PC-3 (cell line): ENCODE data around the gene SPRR1A. TPM values are rescaled to one million over a fixed set of nuclear protein-coding genes. Genes with fewer than 3 reads are reported as not detected.

Source experiments
- ATAC-seq: fragments of 200-7000 bp; cut with Tn5 transposase; 2 replicates; pipeline ENCODE4 v1.9.1; 2020; ENCODE audit warnings: mild to moderate bottlenecking, moderate library complexity
- BruUV-seq: library from RNA; stranded (reverse); fragments of 400-500 nt; replicated peaks from 2 replicates; lab custom pipeline; 2021; lab: Mats Ljungman, UMichigan
- CTCF ChIA-PET: fragments of 300-600 bp; sonication (Branson Sonifier 250); formaldehyde crosslinking; loops from one replicate; lab custom pipeline; 2022; ENCODE audit warnings: antibody characterized with exemption; lab: Charles Lee
- POLR2A ChIA-PET: fragments of 300-600 bp; sonication (Branson Sonifier 250); formaldehyde crosslinking; loops from one replicate; lab custom pipeline; 2022; ENCODE audit warnings: antibody characterized with exemption; ENCODE audit not compliant: unreplicated experiment; lab: Charles Lee
- DNase-seq: peaks from one replicate; pipeline ENCODE4 v3.0.0-alpha.2; 2015
- H2AFZ ChIP-seq: fragments of 300-600 bp; sonication (generic); 2 replicates; pipeline ENCODE4 v1.6.0; 2016; ENCODE audit warnings: antibody characterized with exemption, low read length
- H3F3A ChIP-seq: fragments of 300-600 bp; sonication (generic); one replicate; pipeline ENCODE4 v1.6.0; 2017; ENCODE audit warnings: antibody characterized with exemption, low read length, control low read depth, mild to moderate bottlenecking; ENCODE audit not compliant: unreplicated experiment
- H3K27ac ChIP-seq: fragments of 300-600 bp; sonication (generic); 2 replicates; pipeline ENCODE4 v1.5.1; 2016; ENCODE audit warnings: mild to moderate bottlenecking, low read length
- H3K27me3 ChIP-seq: fragments of 300-600 bp; sonication (generic); 2 replicates; pipeline ENCODE4 v1.6.1; 2016; ENCODE audit warnings: low read length, mixed read lengths
- H3K36me3 ChIP-seq: fragments of 300-600 bp; sonication (generic); 2 replicates; pipeline ENCODE4 v1.6.1; 2016; ENCODE audit warnings: low read depth, mixed run types, low read length, mixed read lengths
- H3K4me1 ChIP-seq: fragments of 300-600 bp; sonication (generic); 2 replicates; pipeline ENCODE4 v1.5.1; 2016; ENCODE audit warnings: low read length; ENCODE audit not compliant: insufficient read depth
- H3K4me2 ChIP-seq: fragments of 300-600 bp; sonication (generic); 2 replicates; pipeline ENCODE4 v1.6.0; 2016; ENCODE audit warnings: low read length
- H3K4me3 ChIP-seq: fragments of 300-600 bp; sonication (generic); 2 replicates; pipeline ENCODE4 v1.5.1; 2016; ENCODE audit warnings: mild to moderate bottlenecking, low read length, mixed read lengths
- H3K79me2 ChIP-seq: fragments of 300-600 bp; sonication (generic); 2 replicates; pipeline ENCODE4 v1.6.1; 2017; ENCODE audit warnings: low read length, mixed read lengths
- H3K9ac ChIP-seq: fragments of 300-600 bp; sonication (generic); 2 replicates; pipeline ENCODE4 v1.6.0; 2016; ENCODE audit warnings: mild to moderate bottlenecking, low read length
- H3K9me2 ChIP-seq: fragments of 300-600 bp; sonication (generic); replicated peaks from 2 replicates; pipeline ENCODE4 v1.6.1; 2016; ENCODE audit warnings: mixed run types, low read length, mixed read lengths
- H3K9me3 ChIP-seq: fragments of 300-600 bp; sonication (generic); 2 replicates; pipeline ENCODE4 v1.6.1; 2016; ENCODE audit warnings: low read length, mixed read lengths
- H4K20me1 ChIP-seq: fragments of 300-600 bp; sonication (generic); 2 replicates; pipeline ENCODE4 v1.6.1; 2016; ENCODE audit warnings: low read length, mixed read lengths
- EZH2 ChIP-seq: fragments of 300-600 bp; sonication (generic); IDR thresholded peaks from one replicate; pipeline ENCODE4 v1.6.1; 2017; ENCODE audit warnings: antibody characterized with exemption, mild to moderate bottlenecking, low read length; ENCODE audit not compliant: unreplicated experiment
- EZH2phosphoT487 ChIP-seq: fragments of 300-600 bp; sonication (generic); IDR thresholded peaks from 2 replicates; pipeline ENCODE4 v1.6.1; 2018; ENCODE audit warnings: mild to moderate bottlenecking, antibody characterized with exemption, low read length, borderline replicate concordance
- intact Hi-C: fragments of 100-400 bp; cut with micrococcal nuclease; formaldehyde crosslinking; loops from 2 replicates; pipeline ENCODE4 v1.9.0; 2023
- total RNA-seq: library from RNA; depleted of rRNA; stranded (reverse); fragments of >200 nt; gene quantifications from 2 replicates; pipeline ENCODE4 v1.2.3, GENCODE V29; 2014
- TF ChIP-seq, protein P1 (sequence below): fragments of 300-600 bp; sonication (generic); conservative IDR thresholded peaks from 2 replicates; pipeline ENCODE4 v1.5.1; 2017; ENCODE audit warnings: antibody characterized with exemption, low read depth, mild to moderate bottlenecking, low read length

The SPRR1A gene
- total RNA-seq, 1 experiment from 2014 or later: not detected

DNA sequence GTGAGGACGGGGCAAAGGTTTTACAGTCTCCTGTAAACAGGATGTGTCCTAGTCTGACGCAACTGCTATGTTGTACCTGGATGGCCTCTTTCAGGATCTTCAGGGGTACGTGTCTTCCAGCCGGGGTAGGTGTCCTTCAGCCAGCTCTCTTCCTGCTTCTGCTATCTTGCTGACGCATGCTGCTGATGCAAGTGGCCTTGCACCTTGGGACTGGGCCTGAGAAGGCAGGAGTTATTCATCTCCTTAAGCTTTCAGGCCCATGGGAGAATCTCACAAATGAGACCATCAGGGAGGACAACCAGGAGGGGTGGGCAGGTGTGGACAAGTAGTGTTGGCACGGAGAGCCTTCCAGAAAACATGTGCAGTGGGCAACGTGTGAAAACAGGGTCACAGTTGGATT is 39.2 kb downstream of the SPRR1A start:
- H3K4me2 ChIP-seq: no peak overlapping the region
- H3K27me3 ChIP-seq: peaks cover 35% of the 10 kb centered on the region; the same call in 1 of the 2 replicates
- no peak overlapping the region for H3K27ac ChIP-seq
- H3F3A ChIP-seq: no peaks in the 10 kb centered on the region
- BruUV-seq: no TSS peak
- no peaks in the 10 kb centered on the region for H3K9me2 ChIP-seq
- ChIA-PET POLR2A (no interaction called here), CTCF (no interaction called here)
- no peaks in the 10 kb centered on the region for H4K20me1 ChIP-seq
- H3K9me3 ChIP-seq: no peaks in the 10 kb centered on the region
- ATAC-seq: no peak
- TF ChIP-seq EZH2phosphoT487 (no peak), EZH2 (no peak)
- TF ChIP-seq, protein P1, sequence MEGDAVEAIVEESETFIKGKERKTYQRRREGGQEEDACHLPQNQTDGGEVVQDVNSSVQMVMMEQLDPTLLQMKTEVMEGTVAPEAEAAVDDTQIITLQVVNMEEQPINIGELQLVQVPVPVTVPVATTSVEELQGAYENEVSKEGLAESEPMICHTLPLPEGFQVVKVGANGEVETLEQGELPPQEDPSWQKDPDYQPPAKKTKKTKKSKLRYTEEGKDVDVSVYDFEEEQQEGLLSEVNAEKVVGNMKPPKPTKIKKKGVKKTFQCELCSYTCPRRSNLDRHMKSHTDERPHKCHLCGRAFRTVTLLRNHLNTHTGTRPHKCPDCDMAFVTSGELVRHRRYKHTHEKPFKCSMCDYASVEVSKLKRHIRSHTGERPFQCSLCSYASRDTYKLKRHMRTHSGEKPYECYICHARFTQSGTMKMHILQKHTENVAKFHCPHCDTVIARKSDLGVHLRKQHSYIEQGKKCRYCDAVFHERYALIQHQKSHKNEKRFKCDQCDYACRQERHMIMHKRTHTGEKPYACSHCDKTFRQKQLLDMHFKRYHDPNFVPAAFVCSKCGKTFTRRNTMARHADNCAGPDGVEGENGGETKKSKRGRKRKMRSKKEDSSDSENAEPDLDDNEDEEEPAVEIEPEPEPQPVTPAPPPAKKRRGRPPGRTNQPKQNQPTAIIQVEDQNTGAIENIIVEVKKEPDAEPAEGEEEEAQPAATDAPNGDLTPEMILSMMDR: no peak
- H3K9ac ChIP-seq: no peak overlapping the region
- no peak overlapping the region for H2AFZ ChIP-seq
- no peaks in the 10 kb centered on the region for H3K36me3 ChIP-seq
- H3K4me3 ChIP-seq: no peak overlapping the region
- no peaks in the 10 kb centered on the region for H3K79me2 ChIP-seq
- no peak for DNase-seq
- H3K4me1 ChIP-seq: no peaks in the 10 kb centered on the region
- intact Hi-C loops: no loop called here

GRCh38 chr1:153024413-153024812 is 40.5 kb downstream of the SPRR1A start:
- H3K9me2 ChIP-seq: no peaks in the 10 kb centered on the region
- no peaks in the 10 kb centered on the region for H3K4me1 ChIP-seq
- H3K27ac ChIP-seq: no peak overlapping the region
- no peaks in the 10 kb centered on the region for H3K9me3 ChIP-seq
- H4K20me1 ChIP-seq: no peaks in the 10 kb centered on the region
- no peak overlapping the region for H3K9ac ChIP-seq
- H3K79me2 ChIP-seq: no peaks in the 10 kb centered on the region
- H3K4me2 ChIP-seq: no peak overlapping the region
- H3K36me3 ChIP-seq: no peaks in the 10 kb centered on the region
- ChIA-PET POLR2A (no interaction called here), CTCF (no interaction called here)
- BruUV-seq: no TSS peak
- H2AFZ ChIP-seq: no peak overlapping the region
- no peaks in the 10 kb centered on the region for H3F3A ChIP-seq
- intact Hi-C loops: no loop called here
- peaks cover 25% of the 10 kb centered on the region; the same call in 1 of the 2 replicates for H3K27me3 ChIP-seq
- TF ChIP-seq EZH2: no peak
- no peak overlapping the region for H3K4me3 ChIP-seq
- ATAC-seq: no peak
- DNase-seq: no peak

DNA sequence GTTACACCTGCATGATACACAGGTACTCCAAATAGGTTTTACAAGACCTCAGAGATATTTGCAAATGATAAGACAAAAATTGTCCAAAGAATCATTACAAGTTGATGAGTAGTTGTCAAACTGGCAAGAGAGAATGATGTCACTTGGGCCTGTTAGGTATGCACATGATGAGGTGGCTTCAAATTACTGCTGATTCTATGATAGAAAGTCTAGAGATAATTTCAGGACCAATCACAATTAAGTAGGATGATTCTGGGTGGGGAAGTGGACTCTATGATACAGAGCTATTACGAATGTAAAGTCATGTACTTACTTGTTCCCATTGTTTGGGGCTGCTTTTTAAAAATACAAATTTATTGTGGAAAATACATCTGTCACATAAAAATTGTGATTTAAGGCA is 41.9 kb downstream of the SPRR1A start:
- DNase-seq (no peak), ATAC-seq (no peak)
- intact Hi-C loops: no loop called here
- CTCF ChIA-PET: no interaction called here
- peaks cover 17% of the 10 kb centered on the region; the same call in 1 of the 2 replicates for H3K27me3 ChIP-seq
- no TSS peak for BruUV-seq
- no peak overlapping the region for H3K27ac ChIP-seq
- H3K4me1 ChIP-seq: no peaks in the 10 kb centered on the region; the same call in 1 of the 2 replicates
- no peaks in the 10 kb centered on the region for H3F3A ChIP-seq
- no peak overlapping the region for H2AFZ ChIP-seq
- TF ChIP-seq, protein P1: no peak
- no peak for TF ChIP-seq EZH2
- TF ChIP-seq EZH2phosphoT487: no peak
- no peaks in the 10 kb centered on the region for H3K79me2 ChIP-seq
- H3K4me3 ChIP-seq: no peak overlapping the region
- POLR2A ChIA-PET: no interaction called here
- H3K9ac ChIP-seq: no peak overlapping the region
- no peaks in the 10 kb centered on the region for H3K36me3 ChIP-seq
- no peaks in the 10 kb centered on the region for H3K9me2 ChIP-seq
- H3K4me2 ChIP-seq: no peak overlapping the region
- H4K20me1 ChIP-seq: no peaks in the 10 kb centered on the region
- H3K9me3 ChIP-seq: no peaks in the 10 kb centered on the region
